ENCODE measurements around the gene FAM216A. TPM values are rescaled to one million over a fixed set of nuclear protein-coding genes. Genes with fewer than 3 reads are reported as not detected.

FAM216A gene
- total RNA-seq, 2 experiments from 2014 or later: 77.1 to 77.3 TPM

DNA sequence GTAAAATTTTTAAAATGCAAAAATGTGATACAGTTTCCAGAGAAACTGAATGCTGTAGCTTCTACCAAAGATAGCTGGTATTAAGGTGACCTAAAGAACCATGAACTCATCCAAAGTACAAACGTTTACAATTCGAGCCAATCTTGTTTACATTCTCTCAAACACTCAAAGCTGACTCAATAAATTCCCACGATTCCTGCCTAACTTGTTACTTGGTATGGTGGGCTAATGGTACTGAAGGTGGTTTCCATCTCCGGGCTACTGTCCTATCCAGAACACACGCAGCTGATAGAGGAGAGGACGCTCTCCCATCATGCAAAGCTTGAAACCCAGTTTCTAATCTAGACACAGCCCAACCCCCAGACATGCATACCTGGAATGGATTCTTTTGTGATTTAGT, 65.0 kb downstream of the FAM216A start:
- CTCF ChIA-PET: interaction anchor here (0.6 to 13.1 kb wide), 6 partner anchors 14 to 84 kb away, joined by 3 to 142 read pairs (median 3); partner anchors contain the start of gene ARPC3
- Mint-ChIP-seq H3K27me3 (no peaks in the 10 kb centered on the region), H3K4me1 (ENCODE audit: low read depth) (peaks cover 39% of the 10 kb centered on the region), H3K36me3 (ENCODE audit: low read depth) (peaks cover 58% of the 10 kb centered on the region), H3K9me3 (no peaks in the 10 kb centered on the region), H3K4me3 (no peak overlapping the region), H3K27ac (no peak overlapping the region)
- DNase-seq (no peak), ATAC-seq (no peak)
- intact Hi-C loops (cut with micrococcal nuclease): no loop called here
- TF ChIP-seq, protein P1, sequence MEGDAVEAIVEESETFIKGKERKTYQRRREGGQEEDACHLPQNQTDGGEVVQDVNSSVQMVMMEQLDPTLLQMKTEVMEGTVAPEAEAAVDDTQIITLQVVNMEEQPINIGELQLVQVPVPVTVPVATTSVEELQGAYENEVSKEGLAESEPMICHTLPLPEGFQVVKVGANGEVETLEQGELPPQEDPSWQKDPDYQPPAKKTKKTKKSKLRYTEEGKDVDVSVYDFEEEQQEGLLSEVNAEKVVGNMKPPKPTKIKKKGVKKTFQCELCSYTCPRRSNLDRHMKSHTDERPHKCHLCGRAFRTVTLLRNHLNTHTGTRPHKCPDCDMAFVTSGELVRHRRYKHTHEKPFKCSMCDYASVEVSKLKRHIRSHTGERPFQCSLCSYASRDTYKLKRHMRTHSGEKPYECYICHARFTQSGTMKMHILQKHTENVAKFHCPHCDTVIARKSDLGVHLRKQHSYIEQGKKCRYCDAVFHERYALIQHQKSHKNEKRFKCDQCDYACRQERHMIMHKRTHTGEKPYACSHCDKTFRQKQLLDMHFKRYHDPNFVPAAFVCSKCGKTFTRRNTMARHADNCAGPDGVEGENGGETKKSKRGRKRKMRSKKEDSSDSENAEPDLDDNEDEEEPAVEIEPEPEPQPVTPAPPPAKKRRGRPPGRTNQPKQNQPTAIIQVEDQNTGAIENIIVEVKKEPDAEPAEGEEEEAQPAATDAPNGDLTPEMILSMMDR (IDR thresholded peaks at IDR 0.05): no peak
- POLR2A ChIA-PET: interaction anchor here (1.2 kb wide), 2 partner anchors 7 to 20 kb away, joined by 3 to 4 read pairs; no protein-coding TSS in a partner anchor

DNA sequence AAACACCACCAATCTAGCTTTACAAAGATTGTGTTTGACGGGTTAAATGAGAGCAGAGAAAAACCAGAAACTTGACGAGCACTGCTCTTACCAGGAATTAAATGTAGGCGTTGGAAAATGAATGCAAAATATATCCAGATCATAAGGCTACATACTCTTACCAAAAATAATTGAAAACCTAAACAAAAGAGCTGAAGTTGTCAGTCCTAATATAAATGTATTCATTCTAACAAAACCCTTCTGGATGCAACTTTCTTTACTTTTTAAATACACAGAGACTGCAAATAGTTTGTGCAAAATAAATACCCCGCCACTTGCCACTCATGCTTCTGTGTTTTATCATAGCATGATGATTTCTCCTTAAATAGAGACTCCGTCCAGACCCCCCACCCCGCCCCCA, 66.2 kb downstream of the FAM216A start:
- Mint-ChIP-seq H3K4me1 (ENCODE audit: low read depth) (peaks cover 45% of the 10 kb centered on the region), H3K27ac (no peak overlapping the region)
- POLR2A ChIA-PET: interaction anchor here (1.2 kb wide), 1 partner anchor 22 kb away, joined by 3 read pairs; no protein-coding TSS in a partner anchor

DNA sequence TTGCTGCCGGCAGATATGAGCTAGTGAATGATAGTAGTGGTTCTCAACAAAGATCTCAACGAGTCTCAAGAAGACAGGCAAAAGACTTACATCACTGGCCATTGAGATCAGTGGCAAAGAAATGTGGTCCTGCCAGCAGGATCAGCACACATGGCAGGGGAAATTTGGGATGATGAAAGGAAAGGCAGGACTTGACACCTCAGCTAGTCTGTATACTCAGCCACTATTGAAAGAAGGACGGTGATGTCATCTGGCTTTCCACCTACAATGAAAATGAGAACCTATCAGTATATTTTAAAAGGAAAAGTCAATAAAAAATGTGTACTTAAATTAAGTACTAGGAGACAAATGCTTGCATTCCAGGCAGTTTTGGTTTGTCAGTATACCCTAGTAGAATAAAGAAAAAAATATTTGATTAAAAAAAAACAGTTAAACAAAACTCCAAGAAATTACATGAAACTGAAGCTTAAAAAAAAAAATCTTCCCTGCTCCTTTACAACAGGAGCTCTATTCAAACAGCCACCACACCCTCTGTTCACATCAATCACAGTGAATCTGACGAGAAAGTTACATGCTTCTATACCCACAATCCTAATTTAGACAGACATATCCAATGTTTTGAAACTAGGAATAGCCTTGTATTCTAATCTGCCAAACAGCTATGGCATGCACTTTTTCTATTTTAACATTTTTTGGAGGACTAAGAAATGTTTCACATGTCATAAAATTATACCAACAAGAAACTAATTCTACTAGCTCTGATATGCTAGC, 68.4 kb downstream of the FAM216A start:
- no peaks in the 10 kb centered on the region for H3K27me3 Mint-ChIP-seq
- no peak overlapping the region for H3K4me3 Mint-ChIP-seq
- CTCF ChIA-PET: interaction anchor here (0.7 to 13.1 kb wide), 6 partner anchors 8 to 106 kb away, joined by 3 to 142 read pairs (median 4); no protein-coding TSS in a partner anchor
- no peaks in the 10 kb centered on the region for H3K9me3 Mint-ChIP-seq
- DNase-seq (no peak), ATAC-seq (no peak)
- intact Hi-C loops (cut with micrococcal nuclease): no loop called here
- peaks cover 35% of the 10 kb centered on the region for H3K4me1 Mint-ChIP-seq (ENCODE audit: low read depth)
- POLR2A ChIA-PET: interaction anchor here (0.8 kb wide), 1 partner anchor 13 kb away, joined by 3 read pairs; no protein-coding TSS in a partner anchor
- TF ChIP-seq, protein P1 (IDR thresholded peaks at IDR 0.05): no peak
- peaks cover 50% of the 10 kb centered on the region for H3K36me3 Mint-ChIP-seq (ENCODE audit: low read depth)
- H3K27ac Mint-ChIP-seq: peak overlapping the region; percentile 28

More for the DNA sequence above, 66.2 kb downstream of the FAM216A start:
- no peaks in the 10 kb centered on the region for H3K9me3 Mint-ChIP-seq
- no peak overlapping the region for H3K4me3 Mint-ChIP-seq
- intact Hi-C loops (cut with micrococcal nuclease): no loop called here
- TF ChIP-seq, protein P1 (IDR thresholded peaks at IDR 0.05): no peak
- CTCF ChIA-PET: interaction anchor here (1.3 to 13.1 kb wide), 2 partner anchors 9 to 66 kb away, joined by 4 to 142 read pairs; no protein-coding TSS in a partner anchor
- peaks cover 65% of the 10 kb centered on the region for H3K36me3 Mint-ChIP-seq (ENCODE audit: low read depth)
- H3K27me3 Mint-ChIP-seq: no peaks in the 10 kb centered on the region
- ATAC-seq (no peak), DNase-seq (no peak)

DNA sequence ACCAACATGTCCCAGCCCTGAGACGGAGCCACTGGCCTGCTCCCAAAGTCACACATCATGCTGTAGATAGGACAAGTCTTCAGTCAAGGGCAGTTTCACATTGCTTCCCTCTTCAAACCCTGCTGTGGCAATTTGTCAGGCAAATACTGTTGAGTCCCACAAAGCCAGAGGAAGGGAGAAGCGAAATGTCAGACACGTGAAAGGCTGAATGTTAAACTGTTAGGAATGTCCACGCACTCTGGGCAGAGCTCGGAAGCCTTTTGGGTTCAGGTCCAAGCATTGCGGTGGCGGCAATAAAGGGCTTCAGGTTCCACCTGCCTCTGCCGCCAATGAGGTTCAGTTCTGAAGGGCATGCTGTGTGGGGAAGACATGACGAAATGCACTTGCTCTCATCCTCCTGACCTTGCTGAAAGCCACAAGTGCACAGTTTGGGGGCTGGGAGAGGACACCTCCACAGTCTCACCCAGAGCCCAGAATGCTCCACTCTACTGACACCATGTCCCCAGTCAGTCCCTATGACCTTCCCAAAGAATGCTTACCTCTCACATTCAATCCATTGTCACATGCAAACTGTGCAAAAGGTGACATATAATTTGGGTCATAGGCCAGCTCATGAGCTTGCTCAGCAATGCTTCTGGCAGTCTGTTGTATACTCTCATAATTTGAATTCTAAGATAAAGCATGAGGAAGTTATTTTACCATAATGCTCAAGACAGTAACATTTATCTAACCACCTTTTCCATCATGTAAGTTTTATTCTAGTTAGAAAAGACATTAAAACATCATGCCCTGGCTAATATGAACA, 69.2 kb downstream of the FAM216A start:
- Mint-ChIP-seq H3K27ac (no peak overlapping the region), H3K4me1 (ENCODE audit: low read depth) (peaks cover 32% of the 10 kb centered on the region), H3K4me3 (no peak overlapping the region), H3K36me3 (ENCODE audit: low read depth) (peaks cover 55% of the 10 kb centered on the region), H3K27me3 (no peaks in the 10 kb centered on the region), H3K9me3 (no peaks in the 10 kb centered on the region)
- ChIA-PET POLR2A (interaction anchor here (0.5 to 0.8 kb wide), 2 partner anchors 14 to 498 kb away, joined by 3 read pairs; no protein-coding TSS in a partner anchor), CTCF (interaction anchor here (1.2 to 13.1 kb wide), 4 partner anchors 14 to 106 kb away, joined by 3 to 142 read pairs (median 8); no protein-coding TSS in a partner anchor)
- intact Hi-C loops (cut with micrococcal nuclease): no loop called here
- DNase-seq (no peak), ATAC-seq (no peak)
- TF ChIP-seq, protein P1 (IDR thresholded peaks at IDR 0.05): no peak
